Peyer's patch (tissue), 4 donors: Measurements from ENCODE around the gene MUC21.
A peak's percentile ranks its signal among the peaks of the same experiment; 100 is the strongest.

ENCODE experiments used
- CTCF ChIP-seq, 6 experiments: fragments of 450-650 bp in 4 of 6; fragments of 200-600 bp in 2 of 6; sonication (generic) in 1 of 6; IDR thresholded peaks; one replicate each; pipeline ENCODE4 v1.5.1; 2017 to 2019; ENCODE audit warnings: antibody characterized with exemption in 6 of 6, mild to moderate bottlenecking in 3 of 6, moderate library complexity in 1 of 6
- POLR2A ChIP-seq, 2 donors: fragments of 450-650 bp; IDR thresholded peaks; one replicate each; pipeline ENCODE4 v1.5.1; 2017; ENCODE audit warnings: antibody characterized with exemption in 2 of 2, mild to moderate bottlenecking in 2 of 2, moderate library complexity in 2 of 2

- TF ChIP-seq CTCF (IDR thresholded peaks at IDR 0.05): peak in 4 of 6 experiments; percentile 22 to 59 (median 52)
- no peak for TF ChIP-seq POLR2A (IDR thresholded peaks at IDR 0.05)
Observed at GRCh38 chr6:30942338-30943060, 41.0 kb upstream of the MUC21 start.
